ENCODE measurements around the gene TEF. TPM values are rescaled to one million over a fixed set of nuclear protein-coding genes. Genes with fewer than 3 reads are reported as not detected.

The TEF gene
- total RNA-seq, 1 donor from 2014 or later: 14.5 TPM

Small RNA genes within 50 kb of the gene (small RNA-seq; reads per million reads assigned to genes)
- gene RNU6-495P (ENCODE audit: low replicate concordance): not detected

Other genes starting within 250 kb of the TEF start
- 15.3 TPM for gene L3MBTL2, start 176.6 kb upstream of the TEF start, total RNA-seq
- 5.9 TPM for gene CHADL, start 141.0 kb upstream of the TEF start, total RNA-seq
- gene RANGAP1, start 95.8 kb upstream of the TEF start, total RNA-seq: 30.4 TPM
- 37.8 TPM for gene ZC3H7B, start 80.4 kb upstream of the TEF start, total RNA-seq
- gene TOB2, start 64.9 kb downstream of the TEF start, total RNA-seq: 46.2 TPM
- gene PHF5A, start 86.8 kb downstream of the TEF start, total RNA-seq: 37.1 TPM
- gene ACO2, start 87.2 kb downstream of the TEF start, total RNA-seq: 207 TPM
- gene POLR3H, start 162.5 kb downstream of the TEF start, total RNA-seq: 12.9 TPM
- gene CSDC2, start 179.1 kb downstream of the TEF start, total RNA-seq: 2.2 TPM
- 22.9 TPM for gene PMM1, start 207.9 kb downstream of the TEF start, total RNA-seq
- 30.4 TPM for gene DESI1, start 239.1 kb downstream of the TEF start, total RNA-seq
- 240 TPM for gene XRCC6, start 239.4 kb downstream of the TEF start, total RNA-seq

Measured in tongue (tissue), 2 donors.